Neutrophil (primary cell): ENCODE data around the gene MUC2.

ENCODE experiments used
- H3K27ac ChIP-seq: fragments of 200-600 bp; sonication (generic); 2 replicates; pipeline ENCODE4 v1.5.1; 2016; ENCODE audit warnings: mild to moderate bottlenecking, moderate library complexity
- H3K27me3 ChIP-seq: fragments of 200-600 bp; sonication (generic); 2 replicates; pipeline ENCODE4 v1.6.0; 2016; ENCODE audit warnings: mild to moderate bottlenecking
- H3K36me3 ChIP-seq: fragments of 200-600 bp; sonication (generic); 2 replicates; pipeline ENCODE4 v1.5.1; 2017
- H3K4me1 ChIP-seq, 2 experiments: fragments of 200-600 bp in 1 of 2; sonication (generic) in 1 of 2; 1 replicate in 1 of 2; 2 replicates in 1 of 2; pipeline versions ENCODE4 v1.5.1 to v1.6.1; 2013 to 2016; ENCODE audit warnings: low read depth in 1 of 2, low read length in 1 of 2, mild to moderate bottlenecking in 1 of 2, moderate library complexity in 1 of 2; ENCODE audit not compliant: control insufficient read depth in 1 of 2, insufficient read depth in 1 of 2
- H3K4me3 ChIP-seq, 2 experiments: fragments of 200-600 bp in 1 of 2; sonication (generic) in 1 of 2; 1 replicate in 1 of 2; 2 replicates in 1 of 2; pipeline ENCODE4 v1.5.1; 2013 to 2016; ENCODE audit warnings: low read depth in 1 of 2, low read length in 1 of 2, mild to moderate bottlenecking in 1 of 2, moderate library complexity in 1 of 2
- H3K9me3 ChIP-seq: fragments of 200-600 bp; sonication (generic); 2 replicates; pipeline ENCODE4 v1.5.1; 2016
- TF ChIP-seq, protein P1 (sequence below): fragments of 200-600 bp; sonication (generic); IDR thresholded peaks from 2 replicates; pipeline ENCODE4 v1.5.1; 2016; ENCODE audit warnings: antibody characterized with exemption

MUC2 gene

DNA sequence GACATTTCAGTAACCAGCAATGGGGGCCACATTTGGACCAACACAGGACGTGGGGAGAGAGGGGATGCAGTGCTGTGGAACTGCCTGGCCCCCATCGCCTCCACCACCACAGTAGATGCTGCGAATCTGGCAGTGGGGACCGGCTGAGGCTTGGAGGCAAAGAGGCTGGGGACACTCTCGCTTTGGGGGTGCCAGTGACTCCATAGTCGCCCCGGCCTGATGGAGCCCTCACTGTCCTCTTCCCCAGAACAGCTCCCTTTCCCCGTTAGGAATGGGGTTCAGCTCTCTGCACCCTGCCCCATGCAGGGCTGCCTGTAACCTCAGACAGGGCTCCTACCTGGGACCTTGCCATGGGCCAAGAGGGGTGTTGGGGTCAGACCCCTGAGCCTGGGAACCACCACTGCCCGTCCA is 1.8 kb upstream of the MUC2 start:
- peaks cover 0 to 5% of the 10 kb centered on the region in 2 experiments for H3K4me1 ChIP-seq
- peaks cover 4% of the 10 kb centered on the region for H3K27me3 ChIP-seq
- no peak overlapping the region for H3K4me3 ChIP-seq
- TF ChIP-seq, protein P1, sequence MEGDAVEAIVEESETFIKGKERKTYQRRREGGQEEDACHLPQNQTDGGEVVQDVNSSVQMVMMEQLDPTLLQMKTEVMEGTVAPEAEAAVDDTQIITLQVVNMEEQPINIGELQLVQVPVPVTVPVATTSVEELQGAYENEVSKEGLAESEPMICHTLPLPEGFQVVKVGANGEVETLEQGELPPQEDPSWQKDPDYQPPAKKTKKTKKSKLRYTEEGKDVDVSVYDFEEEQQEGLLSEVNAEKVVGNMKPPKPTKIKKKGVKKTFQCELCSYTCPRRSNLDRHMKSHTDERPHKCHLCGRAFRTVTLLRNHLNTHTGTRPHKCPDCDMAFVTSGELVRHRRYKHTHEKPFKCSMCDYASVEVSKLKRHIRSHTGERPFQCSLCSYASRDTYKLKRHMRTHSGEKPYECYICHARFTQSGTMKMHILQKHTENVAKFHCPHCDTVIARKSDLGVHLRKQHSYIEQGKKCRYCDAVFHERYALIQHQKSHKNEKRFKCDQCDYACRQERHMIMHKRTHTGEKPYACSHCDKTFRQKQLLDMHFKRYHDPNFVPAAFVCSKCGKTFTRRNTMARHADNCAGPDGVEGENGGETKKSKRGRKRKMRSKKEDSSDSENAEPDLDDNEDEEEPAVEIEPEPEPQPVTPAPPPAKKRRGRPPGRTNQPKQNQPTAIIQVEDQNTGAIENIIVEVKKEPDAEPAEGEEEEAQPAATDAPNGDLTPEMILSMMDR: no peak
- no peaks in the 10 kb centered on the region for H3K9me3 ChIP-seq
- no peaks in the 10 kb centered on the region for H3K36me3 ChIP-seq
- no peak overlapping the region for H3K27ac ChIP-seq

DNA sequence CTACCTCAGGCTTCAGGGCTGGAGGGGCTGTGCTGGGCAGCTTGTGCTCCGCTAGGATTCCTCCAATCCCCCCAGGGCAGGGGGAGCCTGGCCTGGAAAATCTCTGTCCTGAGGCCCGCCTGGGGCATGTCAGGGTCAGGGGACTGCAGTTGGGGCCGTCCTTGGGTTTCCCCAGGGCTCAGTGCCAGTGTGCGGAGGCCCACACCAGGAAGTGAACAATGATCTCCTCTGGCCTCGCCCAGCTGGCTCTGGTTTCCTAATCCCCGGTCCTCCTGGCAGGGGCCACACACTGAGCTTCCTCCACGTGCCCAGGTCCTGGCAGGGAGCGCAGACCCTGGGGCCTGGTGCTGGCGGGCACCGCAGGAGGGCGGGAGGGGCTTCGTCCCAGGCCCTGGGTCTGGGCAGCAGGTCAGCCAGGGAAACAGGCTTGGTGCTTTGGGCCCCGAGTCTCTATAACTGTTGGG is 1.4 kb upstream of the MUC2 start:
- Histone ChIP-seq H3K9me3 (no peaks in the 10 kb centered on the region), H3K4me1 (peaks cover 0 to 5% of the 10 kb centered on the region in 2 experiments), H3K4me3 (no peak overlapping the region), H3K27ac (no peak overlapping the region), H3K36me3 (no peaks in the 10 kb centered on the region), H3K27me3 (no peaks in the 10 kb centered on the region)
- TF ChIP-seq, protein P1: no peak

DNA sequence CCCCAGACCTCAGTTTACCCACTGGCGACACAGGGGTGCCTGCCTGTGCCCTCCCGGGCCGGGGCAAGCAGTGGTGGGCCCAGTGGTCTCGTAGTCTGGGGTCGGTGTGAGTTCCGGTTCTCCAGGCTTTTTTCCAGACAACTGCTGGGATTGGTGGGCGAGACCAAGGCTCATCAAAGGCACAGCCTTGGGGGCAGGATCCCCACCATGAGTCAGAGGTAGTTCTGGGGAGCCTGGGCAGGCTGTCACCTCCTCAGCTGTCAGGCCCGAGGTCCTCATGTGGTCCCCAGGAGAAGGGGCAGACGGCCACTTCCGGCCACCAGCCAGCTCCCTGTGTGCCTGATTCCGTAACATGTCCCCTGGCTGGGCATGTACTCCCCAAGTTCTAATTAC is 827 bp upstream of the MUC2 start:
- peaks cover 0 to 5% of the 10 kb centered on the region in 2 experiments for H3K4me1 ChIP-seq
- H3K9me3 ChIP-seq: no peaks in the 10 kb centered on the region
- no peaks in the 10 kb centered on the region for H3K36me3 ChIP-seq
- no peak overlapping the region for H3K27ac ChIP-seq
- TF ChIP-seq, protein P1: no peak
- no peak overlapping the region for H3K4me3 ChIP-seq
- H3K27me3 ChIP-seq: no peaks in the 10 kb centered on the region

DNA sequence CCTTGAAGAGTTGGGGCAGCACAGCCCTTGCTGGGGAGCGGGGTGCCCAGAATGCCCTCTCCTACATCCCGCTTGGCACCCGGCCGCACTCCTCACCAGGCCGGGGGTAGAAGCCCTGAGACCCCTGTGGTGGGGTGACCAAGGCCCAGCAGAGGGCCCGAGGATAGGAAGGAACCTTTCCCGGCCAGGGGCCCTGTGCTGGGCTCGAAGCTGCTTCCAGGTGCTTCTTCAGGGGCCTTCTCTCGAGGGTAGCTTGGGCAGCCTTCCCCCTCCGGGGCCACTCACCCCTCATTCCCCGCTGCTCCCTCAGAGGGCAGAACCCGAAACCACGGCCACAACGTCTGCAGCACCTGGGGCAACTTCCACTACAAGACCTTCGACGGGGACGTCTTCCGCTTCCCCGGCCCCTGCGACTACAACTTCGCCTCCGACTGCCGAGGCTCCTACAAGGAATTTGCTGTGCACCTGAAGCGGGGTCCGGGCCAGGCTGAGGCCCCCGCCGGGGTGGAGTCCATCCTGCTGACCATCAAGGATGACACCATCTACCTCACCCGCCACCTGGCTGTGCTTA is 752 bp downstream of the MUC2 start:
- peaks cover 0 to 5% of the 10 kb centered on the region in 2 experiments for H3K4me1 ChIP-seq
- no peaks in the 10 kb centered on the region for H3K36me3 ChIP-seq
- H3K27me3 ChIP-seq: no peaks in the 10 kb centered on the region
- no peak overlapping the region for H3K27ac ChIP-seq
- TF ChIP-seq, protein P1: no peak
- no peaks in the 10 kb centered on the region for H3K9me3 ChIP-seq
- H3K4me3 ChIP-seq: no peak overlapping the region

DNA sequence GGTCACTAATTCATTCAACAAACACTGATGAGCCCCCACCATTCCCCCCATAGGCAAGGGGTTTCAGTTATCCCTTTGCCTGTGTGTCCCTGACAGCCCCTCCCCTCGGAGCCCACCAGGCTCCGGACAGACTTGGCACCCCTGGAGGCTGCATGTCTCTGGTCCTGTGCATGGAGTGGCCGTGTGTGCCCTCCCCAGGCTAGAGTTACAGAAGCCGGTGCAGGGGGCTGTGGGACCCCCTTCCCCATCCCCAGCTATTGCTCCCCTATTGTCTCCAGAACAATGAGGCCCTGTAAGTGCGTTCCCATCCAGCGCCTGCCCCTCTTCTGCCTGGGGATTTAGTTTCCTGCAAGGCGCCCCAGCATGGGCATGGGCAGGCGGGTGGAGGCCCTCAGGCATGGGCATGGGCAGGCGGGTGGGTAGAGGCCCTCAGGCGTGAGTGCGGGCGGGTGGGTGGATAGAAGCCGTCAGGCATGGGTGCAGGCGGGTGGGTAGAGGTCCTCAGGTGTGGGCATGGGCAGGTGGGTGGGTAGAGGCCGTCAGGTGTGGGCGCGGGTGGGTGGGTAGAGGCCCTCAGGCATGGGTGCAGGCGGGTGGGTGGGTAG is 1.5 kb downstream of the MUC2 start:
- Histone ChIP-seq H3K27ac (no peak overlapping the region), H3K36me3 (no peaks in the 10 kb centered on the region)
- TF ChIP-seq, protein P1: no peak

More for the DNA sequence above, 1.5 kb downstream of the MUC2 start:
- peaks cover 0 to 5% of the 10 kb centered on the region in 2 experiments for H3K4me1 ChIP-seq
- H3K27me3 ChIP-seq: no peaks in the 10 kb centered on the region
- H3K4me3 ChIP-seq: no peak overlapping the region
- no peaks in the 10 kb centered on the region for H3K9me3 ChIP-seq
